Measurements from ENCODE around the gene IFI16. TPM values are rescaled to one million over a fixed set of nuclear protein-coding genes. Genes with fewer than 3 reads are reported as not detected.

The IFI16 gene
- polyA plus RNA-seq, 1 experiment, result 81.8 TPM

GRCh38 chr1:159055181-159055641, 45.5 kb downstream of the IFI16 start:
- peaks cover 16% of the 10 kb centered on the region for H3K36me3 ChIP-seq (ENCODE audit: control insufficient read depth, insufficient read depth, low read length)
- ChIA-PET CTCF (interaction anchor here (1.9 to 2.3 kb wide), 2 partner anchors 15 to 17 kb away, joined by 5 to 8 read pairs; no protein-coding TSS in a partner anchor), POLR2A (no interaction called here)
- H3K27me3 ChIP-seq (ENCODE audit: control insufficient read depth, insufficient read depth, low read length), result no peaks in the 10 kb centered on the region
- TF ChIP-seq CTCF (IDR thresholded peaks at IDR 0.05; ENCODE audit: insufficient read depth, low read depth, low read length), result no peak
- no peak for DNase-seq (ENCODE audit: low read depth)
- no peak overlapping the region for H3K4me3 ChIP-seq (ENCODE audit: low read depth, low read length)

- 0 out of 2 replicates have a peak, but pooled peaks have one; percentile 6 for TF ChIP-seq CTCF (IDR thresholded peaks at IDR 0.05; ENCODE audit: insufficient read depth, low read depth, low read length)
- Histone ChIP-seq H3K4me3 (ENCODE audit: low read depth, low read length) (no peak overlapping the region), H3K36me3 (ENCODE audit: control insufficient read depth, insufficient read depth, low read length) (peaks cover 10% of the 10 kb centered on the region), H3K27me3 (ENCODE audit: control insufficient read depth, insufficient read depth, low read length) (no peaks in the 10 kb centered on the region)
- ChIA-PET POLR2A (interaction anchor here (0.6 kb wide), 1 partner anchor 12 kb away, joined by 3 read pairs; no protein-coding TSS in a partner anchor), CTCF (interaction anchor here (2.3 kb wide), 1 partner anchor 16 kb away, joined by 8 read pairs; no protein-coding TSS in a partner anchor)
- no peak for DNase-seq (ENCODE audit: low read depth)
Observed at GRCh38 chr1:159056069-159056698, 46.5 kb downstream of the IFI16 start.

- no peak for DNase-seq (ENCODE audit: low read depth)
- ChIA-PET CTCF (no interaction called here), POLR2A (no interaction called here)
- no peak for TF ChIP-seq CTCF (IDR thresholded peaks at IDR 0.05; ENCODE audit: insufficient read depth, low read depth, low read length)
- H3K36me3 ChIP-seq (ENCODE audit: control insufficient read depth, insufficient read depth, low read length), result 0 out of 2 replicates have a peak, but pooled peaks cover 3% of the 10 kb centered on the region
- H3K27me3 ChIP-seq (ENCODE audit: control insufficient read depth, insufficient read depth, low read length), result no peaks in the 10 kb centered on the region
- H3K4me3 ChIP-seq (ENCODE audit: low read depth, low read length), result no peak overlapping the region
Observed at GRCh38 chr1:159058751-159059150, 49.0 kb downstream of the IFI16 start.

- POLR2A ChIA-PET, result no interaction called here
- no peak for TF ChIP-seq CTCF (IDR thresholded peaks at IDR 0.05; ENCODE audit: insufficient read depth, low read depth, low read length)
- CTCF ChIA-PET, result no interaction called here
- DNase-seq (ENCODE audit: low read depth), result no peak
- Histone ChIP-seq H3K36me3 (ENCODE audit: control insufficient read depth, insufficient read depth, low read length) (no peaks in the 10 kb centered on the region), H3K27me3 (ENCODE audit: control insufficient read depth, insufficient read depth, low read length) (no peaks in the 10 kb centered on the region; the same call in 1 of the 2 replicates), H3K4me3 (ENCODE audit: low read depth, low read length) (no peak overlapping the region)
Observed at GRCh38 chr1:159065106-159065505, 55.4 kb downstream of the IFI16 start.

- TF ChIP-seq CTCF (IDR thresholded peaks at IDR 0.05; ENCODE audit: insufficient read depth, low read depth, low read length), result no peak
- no peak overlapping the region for H3K4me3 ChIP-seq (ENCODE audit: low read depth, low read length)
- CTCF ChIA-PET, result no interaction called here
- no peak for DNase-seq (ENCODE audit: low read depth)
- no peaks in the 10 kb centered on the region for H3K36me3 ChIP-seq (ENCODE audit: control insufficient read depth, insufficient read depth, low read length)
- POLR2A ChIA-PET, result no interaction called here
- no peaks in the 10 kb centered on the region; the same call in 1 of the 2 replicates for H3K27me3 ChIP-seq (ENCODE audit: control insufficient read depth, insufficient read depth, low read length)
Observed at GRCh38 chr1:159066108-159066507, 56.4 kb downstream of the IFI16 start.

Measured in BJ (cell line).